HepG2 (cell line): ENCODE data around the gene TAS1R1. TPM values are rescaled to one million over a fixed set of nuclear protein-coding genes. Genes with fewer than 3 reads are reported as not detected.

Experiments
- FOXJ3 ChIP-seq: sonication (generic); formaldehyde crosslinking; IDR thresholded peaks from 2 replicates; pipeline ENCODE4 v1.4.0; 2020; ENCODE audit warnings: missing genetic modification reagents, mild to moderate bottlenecking, borderline replicate concordance
- FOXM1 ChIP-seq: sonication (generic); formaldehyde crosslinking; IDR thresholded peaks from 2 replicates; pipeline ENCODE4 v1.5.0; 2020; ENCODE audit warnings: missing genetic modification reagents
- GABPB1 ChIP-seq: IDR thresholded peaks from 2 replicates; pipeline ENCODE4 v1.6.1; 2016; ENCODE audit warnings: mild to moderate bottlenecking, missing genetic modification reagents, moderate library complexity, missing compliant biosample characterization
- NAIF1 ChIP-seq: sonication (generic); formaldehyde crosslinking; IDR thresholded peaks from 2 replicates; pipeline ENCODE4 v1.5.0; 2020; ENCODE audit warnings: mild to moderate bottlenecking, missing genetic modification reagents, borderline replicate concordance
- NONO ChIP-seq, 2 experiments: fragments of 450-650 bp in 1 of 2; sonication (generic) in 1 of 2; formaldehyde crosslinking in 1 of 2; IDR thresholded peaks in 1 of 2; conservative IDR thresholded peaks in 1 of 2; 2 replicates each; pipeline versions ENCODE4 v1.6.1 to v1.8.0; 2017 to 2022; ENCODE audit warnings: mild to moderate bottlenecking in 1 of 2, missing genetic modification reagents in 1 of 2, moderate library complexity in 1 of 2
- PHF8 ChIP-seq: sonication (generic); formaldehyde crosslinking; IDR thresholded peaks from 2 replicates; pipeline ENCODE4 v1.5.0; 2020; ENCODE audit warnings: missing genetic modification reagents
- POLR2AphosphoS5 ChIP-seq: IDR thresholded peaks from 2 replicates; pipeline ENCODE4 v1.6.1; 2012; ENCODE audit warnings: low read depth, low read length
- SALL1 ChIP-seq: sonication (generic); formaldehyde crosslinking; IDR thresholded peaks from 2 replicates; pipeline ENCODE4 v1.8.0; 2022; ENCODE audit warnings: mild to moderate bottlenecking, missing genetic modification reagents
- SSRP1 ChIP-seq: IDR thresholded peaks from 2 replicates; pipeline ENCODE4 v1.6.1; 2016; ENCODE audit warnings: control low read depth
- TCF7L2 ChIP-seq: IDR thresholded peaks from 2 replicates; pipeline ENCODE4 v1.6.1; 2011; ENCODE audit warnings: mild to moderate bottlenecking, low read depth, low read length, moderate library complexity
- ZNF160 ChIP-seq: sonication (generic); formaldehyde crosslinking; IDR thresholded peaks from 2 replicates; pipeline ENCODE4 v1.8.0; 2022; ENCODE audit warnings: mild to moderate bottlenecking, inconsistent platforms, missing genetic modification reagents
- ZNF709 ChIP-seq: sonication (generic); formaldehyde crosslinking; IDR thresholded peaks from 2 replicates; pipeline ENCODE4 v1.5.0; 2020; ENCODE audit warnings: mild to moderate bottlenecking, missing genetic modification reagents
- polyA plus RNA-seq, 8 experiments: library from polyadenylated mRNA; depleted of rRNA in 3 of 8; stranded (reverse) in 7 of 8; unstranded in 1 of 8; fragments of >200 nt; fragmentation: Illumina TruSeq in 4 of 8; extraction: Trizol in 4 of 8; gene quantifications; 2 replicates each; pipeline versions ENCODE4 v1.2.1 to v1.2.3, GENCODE V29; 2011 to 2016; ENCODE audit warnings: low read depth in 4 of 8, missing spikeins in 1 of 8, mixed read lengths in 1 of 8; ENCODE audit not compliant: insufficient read depth in 1 of 8
- total RNA-seq, 5 experiments: library from RNA; depleted of rRNA; stranded (reverse); fragments of >200 nt; fragmentation: Illumina TruSeq; extraction: Trizol; gene quantifications; 2 replicates each; pipeline ENCODE4 v1.2.3, GENCODE V29; 2016; ENCODE audit warnings: low read depth in 1 of 5
- TF ChIP-seq, protein P1 (sequence below): sonication (generic); formaldehyde crosslinking; IDR thresholded peaks from 2 replicates; pipeline ENCODE4 v1.5.1; 2020; ENCODE audit warnings: mild to moderate bottlenecking, missing genetic modification reagents
- TF ChIP-seq, protein P2 (sequence below): sonication (generic); formaldehyde crosslinking; IDR thresholded peaks from 2 replicates; pipeline ENCODE4 v1.5.1; 2020; ENCODE audit warnings: missing genetic modification reagents, mild to moderate bottlenecking, borderline replicate concordance
- TF ChIP-seq, protein P3 (sequence below): sonication (generic); formaldehyde crosslinking; IDR thresholded peaks from 2 replicates; pipeline ENCODE4 v1.4.0; 2020; ENCODE audit warnings: missing genetic modification reagents
- TF ChIP-seq, protein P4 (sequence below): sonication (generic); formaldehyde crosslinking; IDR thresholded peaks from 2 replicates; pipeline ENCODE4 v1.4.0; 2020; ENCODE audit warnings: mild to moderate bottlenecking, missing genetic modification reagents
- TF ChIP-seq, protein P5 (sequence below): sonication (generic); formaldehyde crosslinking; IDR thresholded peaks from 2 replicates; pipeline ENCODE4 v1.5.1; 2020; ENCODE audit warnings: mild to moderate bottlenecking, missing genetic modification reagents, moderate library complexity

TAS1R1 gene
- total and polyA plus RNA-seq, 2 of the 13 experiments (the other 11 are each of a cell fraction or from before 2014, with no cell fraction given), result 1.4 to 1.6 TPM

DNA sequence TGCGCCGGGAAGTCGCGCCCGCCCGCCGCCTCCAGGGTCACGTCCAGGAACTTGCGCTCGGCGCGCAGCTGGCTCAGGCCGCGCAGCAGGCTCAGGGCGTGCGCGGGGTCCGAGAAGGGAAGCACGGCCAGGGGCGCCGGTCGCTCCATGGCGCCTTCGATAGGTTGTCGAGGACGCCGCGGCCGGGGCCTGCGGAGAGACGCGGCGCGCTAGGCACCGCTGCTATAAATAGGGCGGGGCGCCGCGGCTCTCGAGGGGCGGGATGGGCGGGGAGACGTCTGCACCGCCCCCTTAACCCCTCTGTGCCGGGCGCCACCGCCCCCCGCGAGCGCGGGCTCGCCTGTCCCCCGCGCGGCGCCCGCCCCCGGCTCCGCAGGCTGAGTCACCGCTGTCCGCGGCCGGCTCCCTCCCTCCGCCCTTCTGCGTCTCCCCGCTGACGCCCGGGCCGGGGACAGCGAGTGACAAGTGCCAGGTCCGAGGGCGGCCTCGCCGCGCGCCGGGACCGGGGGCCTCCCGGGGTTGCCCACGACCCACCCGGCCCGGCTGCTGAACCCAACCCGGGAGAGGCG lies 47.6 kb downstream of the TAS1R1 start, which contains the start of gene KLHL21 (continued):
- TF ChIP-seq NAIF1 (CRISPR knock-in tag) (peak; percentile 69; the same call in 1 of the 2 replicates), PHF8 (CRISPR knock-in tag) (peak; percentile 70; the same call in 1 of the 2 replicates), FOXJ3 (CRISPR knock-in tag) (no peak), NONO (IDR thresholded peaks at IDR 0.05) (no peak), NONO (CRISPR knock-in tag; conservative IDR thresholded peaks at IDR 0.05) (peak; percentile 66; the same call in 1 of the 2 replicates), ZNF709 (CRISPR knock-in tag) (peak; percentile 89), SALL1 (CRISPR knock-in tag) (peak; percentile 67; the same call in 1 of the 2 replicates), GABPB1 (CRISPR knock-in tag) (peak; percentile 38), POLR2AphosphoS5 (peak; percentile 90), SSRP1 (no peak), ZNF160 (peak; percentile 78; the same call in 1 of the 2 replicates), FOXM1 (no peak), TCF7L2 (no peak)
- TF ChIP-seq, protein P1, sequence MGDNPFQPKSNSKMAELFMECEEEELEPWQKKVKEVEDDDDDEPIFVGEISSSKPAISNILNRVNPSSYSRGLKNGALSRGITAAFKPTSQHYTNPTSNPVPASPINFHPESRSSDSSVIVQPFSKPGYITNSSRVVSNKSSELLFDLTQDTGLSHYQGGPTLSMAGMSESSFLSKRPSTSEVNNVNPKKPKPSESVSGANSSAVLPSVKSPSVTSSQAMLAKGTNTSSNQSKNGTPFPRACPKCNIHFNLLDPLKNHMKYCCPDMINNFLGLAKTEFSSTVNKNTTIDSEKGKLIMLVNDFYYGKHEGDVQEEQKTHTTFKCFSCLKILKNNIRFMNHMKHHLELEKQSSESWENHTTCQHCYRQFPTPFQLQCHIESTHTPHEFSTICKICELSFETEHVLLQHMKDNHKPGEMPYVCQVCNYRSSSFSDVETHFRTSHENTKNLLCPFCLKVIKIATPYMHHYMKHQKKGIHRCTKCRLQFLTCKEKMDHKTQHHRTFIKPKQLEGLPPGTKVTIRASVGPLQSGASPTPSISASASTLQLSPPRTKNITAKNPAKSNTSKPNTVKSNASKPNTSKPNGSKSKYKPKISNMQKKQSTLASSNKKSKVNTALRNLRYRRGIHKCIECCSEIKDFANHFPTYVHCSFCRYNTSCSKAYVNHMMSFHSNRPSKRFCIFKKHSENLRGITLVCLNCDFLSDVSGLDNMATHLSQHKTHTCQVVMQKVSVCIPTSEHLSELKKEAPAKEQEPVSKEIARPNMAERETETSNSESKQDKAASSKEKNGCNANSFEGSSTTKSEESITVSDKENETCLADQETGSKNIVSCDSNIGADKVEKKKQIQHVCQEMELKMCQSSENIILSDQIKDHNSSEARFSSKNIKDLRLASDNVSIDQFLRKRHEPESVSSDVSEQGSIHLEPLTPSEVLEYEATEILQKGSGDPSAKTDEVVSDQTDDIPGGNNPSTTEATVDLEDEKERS (CRISPR knock-in tag), result no peak
- TF ChIP-seq, protein P2, sequence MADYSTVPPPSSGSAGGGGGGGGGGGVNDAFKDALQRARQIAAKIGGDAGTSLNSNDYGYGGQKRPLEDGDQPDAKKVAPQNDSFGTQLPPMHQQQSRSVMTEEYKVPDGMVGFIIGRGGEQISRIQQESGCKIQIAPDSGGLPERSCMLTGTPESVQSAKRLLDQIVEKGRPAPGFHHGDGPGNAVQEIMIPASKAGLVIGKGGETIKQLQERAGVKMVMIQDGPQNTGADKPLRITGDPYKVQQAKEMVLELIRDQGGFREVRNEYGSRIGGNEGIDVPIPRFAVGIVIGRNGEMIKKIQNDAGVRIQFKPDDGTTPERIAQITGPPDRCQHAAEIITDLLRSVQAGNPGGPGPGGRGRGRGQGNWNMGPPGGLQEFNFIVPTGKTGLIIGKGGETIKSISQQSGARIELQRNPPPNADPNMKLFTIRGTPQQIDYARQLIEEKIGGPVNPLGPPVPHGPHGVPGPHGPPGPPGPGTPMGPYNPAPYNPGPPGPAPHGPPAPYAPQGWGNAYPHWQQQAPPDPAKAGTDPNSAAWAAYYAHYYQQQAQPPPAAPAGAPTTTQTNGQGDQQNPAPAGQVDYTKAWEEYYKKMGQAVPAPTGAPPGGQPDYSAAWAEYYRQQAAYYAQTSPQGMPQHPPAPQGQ (CRISPR knock-in tag), result no peak
- TF ChIP-seq, protein P3, sequence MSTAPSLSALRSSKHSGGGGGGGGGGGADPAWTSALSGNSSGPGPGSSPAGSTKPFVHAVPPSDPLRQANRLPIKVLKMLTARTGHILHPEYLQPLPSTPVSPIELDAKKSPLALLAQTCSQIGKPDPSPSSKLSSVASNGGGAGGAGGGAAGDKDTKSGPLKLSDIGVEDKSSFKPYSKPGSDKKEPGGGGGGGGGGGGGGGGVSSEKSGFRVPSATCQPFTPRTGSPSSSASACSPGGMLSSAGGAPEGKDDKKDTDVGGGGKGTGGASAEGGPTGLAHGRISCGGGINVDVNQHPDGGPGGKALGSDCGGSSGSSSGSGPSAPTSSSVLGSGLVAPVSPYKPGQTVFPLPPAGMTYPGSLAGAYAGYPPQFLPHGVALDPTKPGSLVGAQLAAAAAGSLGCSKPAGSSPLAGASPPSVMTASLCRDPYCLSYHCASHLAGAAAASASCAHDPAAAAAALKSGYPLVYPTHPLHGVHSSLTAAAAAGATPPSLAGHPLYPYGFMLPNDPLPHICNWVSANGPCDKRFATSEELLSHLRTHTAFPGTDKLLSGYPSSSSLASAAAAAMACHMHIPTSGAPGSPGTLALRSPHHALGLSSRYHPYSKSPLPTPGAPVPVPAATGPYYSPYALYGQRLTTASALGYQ (CRISPR knock-in tag), result 0 out of 2 replicates have a peak, but pooled peaks have one; percentile 45
- TF ChIP-seq, protein P4, sequence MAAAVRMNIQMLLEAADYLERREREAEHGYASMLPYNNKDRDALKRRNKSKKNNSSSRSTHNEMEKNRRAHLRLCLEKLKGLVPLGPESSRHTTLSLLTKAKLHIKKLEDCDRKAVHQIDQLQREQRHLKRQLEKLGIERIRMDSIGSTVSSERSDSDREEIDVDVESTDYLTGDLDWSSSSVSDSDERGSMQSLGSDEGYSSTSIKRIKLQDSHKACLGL, result peak; percentile 4; the same call in 1 of the 2 replicates
- TF ChIP-seq, protein P5, sequence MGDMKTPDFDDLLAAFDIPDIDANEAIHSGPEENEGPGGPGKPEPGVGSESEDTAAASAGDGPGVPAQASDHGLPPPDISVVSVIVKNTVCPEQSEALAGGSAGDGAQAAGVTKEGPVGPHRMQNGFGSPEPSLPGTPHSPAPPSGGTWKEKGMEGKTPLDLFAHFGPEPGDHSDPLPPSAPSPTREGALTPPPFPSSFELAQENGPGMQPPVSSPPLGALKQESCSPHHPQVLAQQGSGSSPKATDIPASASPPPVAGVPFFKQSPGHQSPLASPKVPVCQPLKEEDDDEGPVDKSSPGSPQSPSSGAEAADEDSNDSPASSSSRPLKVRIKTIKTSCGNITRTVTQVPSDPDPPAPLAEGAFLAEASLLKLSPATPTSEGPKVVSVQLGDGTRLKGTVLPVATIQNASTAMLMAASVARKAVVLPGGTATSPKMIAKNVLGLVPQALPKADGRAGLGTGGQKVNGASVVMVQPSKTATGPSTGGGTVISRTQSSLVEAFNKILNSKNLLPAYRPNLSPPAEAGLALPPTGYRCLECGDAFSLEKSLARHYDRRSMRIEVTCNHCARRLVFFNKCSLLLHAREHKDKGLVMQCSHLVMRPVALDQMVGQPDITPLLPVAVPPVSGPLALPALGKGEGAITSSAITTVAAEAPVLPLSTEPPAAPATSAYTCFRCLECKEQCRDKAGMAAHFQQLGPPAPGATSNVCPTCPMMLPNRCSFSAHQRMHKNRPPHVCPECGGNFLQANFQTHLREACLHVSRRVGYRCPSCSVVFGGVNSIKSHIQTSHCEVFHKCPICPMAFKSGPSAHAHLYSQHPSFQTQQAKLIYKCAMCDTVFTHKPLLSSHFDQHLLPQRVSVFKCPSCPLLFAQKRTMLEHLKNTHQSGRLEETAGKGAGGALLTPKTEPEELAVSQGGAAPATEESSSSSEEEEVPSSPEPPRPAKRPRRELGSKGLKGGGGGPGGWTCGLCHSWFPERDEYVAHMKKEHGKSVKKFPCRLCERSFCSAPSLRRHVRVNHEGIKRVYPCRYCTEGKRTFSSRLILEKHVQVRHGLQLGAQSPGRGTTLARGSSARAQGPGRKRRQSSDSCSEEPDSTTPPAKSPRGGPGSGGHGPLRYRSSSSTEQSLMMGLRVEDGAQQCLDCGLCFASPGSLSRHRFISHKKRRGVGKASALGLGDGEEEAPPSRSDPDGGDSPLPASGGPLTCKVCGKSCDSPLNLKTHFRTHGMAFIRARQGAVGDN (CRISPR knock-in tag), result peak; percentile 47
